DMS53 treated with DMSO at 0.1 percent for 48 hours (cell line): Measurements from ENCODE around the gene CNTNAP2.

Experiments used
- DNase-seq: peaks from one replicate; lab custom pipeline; 2025; ENCODE audit not compliant: unreplicated experiment; lab: John Stamatoyannopoulos, UW

CNTNAP2 gene

GRCh38 chr7:148340438-148341280 is 2224.1 kb downstream of the CNTNAP2 start:
- no peak for DNase-seq

- DNase-seq: no peak
Observed at GRCh38 chr7:148344406-148344805, 2227.8 kb downstream of the CNTNAP2 start.

- DNase-seq: no peak
Observed at GRCh38 chr7:148347981-148348380, 2231.4 kb downstream of the CNTNAP2 start.

- DNase-seq: no peak
Observed at GRCh38 chr7:148348466-148348865, 2231.9 kb downstream of the CNTNAP2 start.

GRCh38 chr7:148356303-148356702 is 2239.7 kb downstream of the CNTNAP2 start:
- DNase-seq: no peak

GRCh38 chr7:148362541-148362940 is 2245.9 kb downstream of the CNTNAP2 start:
- no peak for DNase-seq

- no peak for DNase-seq
Observed at GRCh38 chr7:148367731-148368475, 2251.3 kb downstream of the CNTNAP2 start.

GRCh38 chr7:148368562-148368961 is 2252.0 kb downstream of the CNTNAP2 start:
- DNase-seq: no peak

GRCh38 chr7:148371280-148371937 is 2254.8 kb downstream of the CNTNAP2 start:
- no peak for DNase-seq

GRCh38 chr7:148374396-148375259 is 2258.0 kb downstream of the CNTNAP2 start:
- DNase-seq: no peak

GRCh38 chr7:148379677-148380076 is 2263.1 kb downstream of the CNTNAP2 start:
- DNase-seq: no peak

- no peak for DNase-seq
Observed at GRCh38 chr7:148380596-148381419, 2264.2 kb downstream of the CNTNAP2 start.

GRCh38 chr7:148382596-148382995 is 2266.0 kb downstream of the CNTNAP2 start:
- DNase-seq: no peak

- DNase-seq: no peak
Observed at GRCh38 chr7:148383651-148384050, 2267.1 kb downstream of the CNTNAP2 start.

GRCh38 chr7:148385009-148385682 is 2268.5 kb downstream of the CNTNAP2 start:
- DNase-seq: no peak

GRCh38 chr7:148390381-148390780 is 2273.8 kb downstream of the CNTNAP2 start:
- DNase-seq: no peak

- DNase-seq: no peak
Observed at GRCh38 chr7:148391591-148391990, 2275.0 kb downstream of the CNTNAP2 start.

GRCh38 chr7:148394582-148394981 is 2278.0 kb downstream of the CNTNAP2 start:
- no peak for DNase-seq

- no peak for DNase-seq
Observed at GRCh38 chr7:148395352-148395811, 2278.8 kb downstream of the CNTNAP2 start.
